H1 (cell line): ENCODE data around the gene CCDC91. TPM values are rescaled to one million over a fixed set of nuclear protein-coding genes. Genes with fewer than 3 reads are reported as not detected.

Source experiments
- CTCF ChIA-PET: fragments of 300-600 bp; sonication (Branson Sonifier 250); formaldehyde crosslinking; loops from one replicate; lab custom pipeline; 2021; ENCODE audit not compliant: partially characterized antibody; lab: Charles Lee
- POLR2A ChIA-PET: fragments of 300-600 bp; sonication (Branson Sonifier 250); formaldehyde crosslinking; loops from one replicate; lab custom pipeline; 2021; ENCODE audit warnings: inconsistent platforms; ENCODE audit not compliant: partially characterized antibody; lab: Charles Lee
- DNase-seq, 2 experiments: peaks; one replicate each; pipeline versions ENCODE4 v3.0.0 to v3.0.0-alpha.2; 2010 to 2022; ENCODE audit warnings: low spot score in 2 of 2, low read depth in 1 of 2, mixed read lengths in 1 of 2
- FAIRE-seq: peaks from 2 replicates; lab custom pipeline; 2011; peaks lifted over from hg19 to GRCh38; lab: Jason Lieb, UNC
- H2AFZ ChIP-seq: 2 replicates; pipeline ENCODE4 v1.8.1; 2012; ENCODE audit warnings: low read length, inconsistent platforms
- H2AK5ac ChIP-seq: 2 replicates; pipeline ENCODE4 v1.6.1; 2013; ENCODE audit warnings: low read depth, low read length
- H2BK120ac ChIP-seq: replicated peaks from 2 replicates; pipeline ENCODE3; 2013; ENCODE audit warnings: low read depth, low read length, inconsistent platforms
- H2BK12ac ChIP-seq: 2 replicates; pipeline ENCODE4 v1.6.1; 2013; ENCODE audit warnings: low read depth, low read length
- H2BK15ac ChIP-seq: 2 replicates; pipeline ENCODE4 v1.6.1; 2013; ENCODE audit warnings: low read length
- H2BK20ac ChIP-seq: 2 replicates; pipeline ENCODE4 v1.6.1; 2013; ENCODE audit warnings: low read length
- H2BK5ac ChIP-seq: 2 replicates; pipeline ENCODE4 v1.6.1; 2013; ENCODE audit warnings: low read depth, low read length
- H3K14ac ChIP-seq: 2 replicates; pipeline ENCODE4 v1.6.1; 2013; ENCODE audit warnings: inconsistent platforms; ENCODE audit not compliant: insufficient read length
- H3K18ac ChIP-seq: 2 replicates; pipeline ENCODE4 v1.6.1; 2013; ENCODE audit warnings: low read length; ENCODE audit errors: extremely low read depth
- H3K23ac ChIP-seq: 2 replicates; pipeline ENCODE4 v1.6.1; 2013; ENCODE audit warnings: inconsistent platforms; ENCODE audit not compliant: insufficient read length
- H3K23me2 ChIP-seq: 2 replicates; pipeline ENCODE4 v1.6.1; 2013; ENCODE audit warnings: low read depth, low read length
- H3K27ac ChIP-seq: 2 replicates; pipeline ENCODE4 v1.6.1; 2011; ENCODE audit warnings: low read depth, low read length, inconsistent platforms
- H3K27me3 ChIP-seq, 4 experiments: replicated peaks in 1 of 4; 1 replicate in 1 of 4; 2 replicates in 3 of 4; pipeline versions ENCODE4 v1.6.1 to v1.8.1; 2011 to 2013; ENCODE audit warnings: low read length in 3 of 4, mild to moderate bottlenecking in 3 of 4, inconsistent platforms in 2 of 4, mixed read lengths in 2 of 4, moderate library complexity in 1 of 4; ENCODE audit not compliant: control insufficient read depth in 3 of 4, insufficient read depth in 3 of 4; ENCODE audit errors: extremely low read depth in 1 of 4
- H3K36me3 ChIP-seq, 4 experiments: 2 replicates each; pipeline versions ENCODE4 v1.6.1 to v1.8.1; 2011 to 2013; ENCODE audit warnings: mild to moderate bottlenecking in 4 of 4, low read length in 3 of 4, moderate library complexity in 2 of 4, control low read depth in 1 of 4, inconsistent platforms in 1 of 4; ENCODE audit not compliant: insufficient read depth in 4 of 4, control insufficient read depth in 2 of 4
- H3K4ac ChIP-seq: replicated peaks from 2 replicates; pipeline ENCODE3; 2013; ENCODE audit warnings: low read length, low read depth, mixed read lengths, inconsistent platforms; ENCODE audit not compliant: insufficient read length
- H3K4me1 ChIP-seq, 4 experiments: replicated peaks in 1 of 4; 1 replicate in 1 of 4; 2 replicates in 3 of 4; pipeline versions ENCODE4 v1.6.1 to v1.8.1; 2011 to 2013; ENCODE audit warnings: low read length in 3 of 4, inconsistent platforms in 2 of 4, mixed read lengths in 1 of 4; ENCODE audit not compliant: insufficient read depth in 4 of 4, control insufficient read depth in 3 of 4
- H3K4me2 ChIP-seq, 2 experiments: 2 replicates each; pipeline versions ENCODE4 v1.6.1 to v1.8.1; 2011 to 2013; ENCODE audit warnings: low read depth in 2 of 2, low read length in 2 of 2, control low read depth in 1 of 2, inconsistent platforms in 1 of 2, mild to moderate bottlenecking in 1 of 2; ENCODE audit not compliant: insufficient read depth in 1 of 2
- H3K4me3 ChIP-seq, 4 experiments: fragments of 200-600, 300-600 bp in 1 of 4; sonication (generic), shearing (Covaris generic), sonication (Bioruptor Twin) in 1 of 4; 2 replicates each; pipeline versions ENCODE4 v1.5.1 to v1.8.1; 2011 to 2016; ENCODE audit warnings: low read length in 4 of 4, low read depth in 3 of 4, control low read depth in 2 of 4, inconsistent platforms in 2 of 4, mild to moderate bottlenecking in 2 of 4, mixed read lengths in 1 of 4, moderate library complexity in 1 of 4; ENCODE audit not compliant: insufficient read depth in 2 of 4; ENCODE audit errors: extremely low read depth in 1 of 4
- H3K56ac ChIP-seq: replicated peaks from 2 replicates; pipeline ENCODE3; 2013; ENCODE audit warnings: low read depth, mild to moderate bottlenecking, mixed read lengths, low read length, inconsistent platforms; ENCODE audit not compliant: insufficient read length
- H3K79me1 ChIP-seq: 2 replicates; pipeline ENCODE4 v1.6.1; 2013; ENCODE audit warnings: low read depth, low read length, control low read depth
- H3K79me2 ChIP-seq, 2 experiments: 2 replicates each; pipeline versions ENCODE4 v1.6.1 to v1.8.1; 2012 to 2013; ENCODE audit warnings: low read length in 2 of 2, mild to moderate bottlenecking in 2 of 2, inconsistent platforms in 1 of 2; ENCODE audit not compliant: insufficient read depth in 2 of 2, control insufficient read depth in 1 of 2
- H3K9ac ChIP-seq, 4 experiments: replicated peaks in 1 of 4; 1 replicate in 1 of 4; 2 replicates in 3 of 4; pipeline versions ENCODE4 v1.6.1 to v1.8.1; 2011 to 2013; ENCODE audit warnings: low read depth in 3 of 4, low read length in 3 of 4, control low read depth in 2 of 4, mild to moderate bottlenecking in 2 of 4, moderate library complexity in 2 of 4, inconsistent platforms in 1 of 4; ENCODE audit errors: extremely low read depth in 1 of 4
- H3K9me3 ChIP-seq, 2 experiments: 2 replicates each; pipeline versions ENCODE4 v1.6.1 to v1.8.1; 2012 to 2013; ENCODE audit warnings: mild to moderate bottlenecking in 2 of 2, moderate library complexity in 2 of 2, control low read depth in 1 of 2, inconsistent platforms in 1 of 2, low read depth in 1 of 2, low read length in 1 of 2, mixed read lengths in 1 of 2; ENCODE audit not compliant: insufficient read depth in 2 of 2
- H4K20me1 ChIP-seq, 2 experiments: replicated peaks in 1 of 2; 2 replicates each; pipeline versions ENCODE3 to v1.8.1; 2011 to 2013; ENCODE audit warnings: inconsistent platforms in 2 of 2, low read length in 2 of 2, mild to moderate bottlenecking in 1 of 2; ENCODE audit not compliant: insufficient read depth in 2 of 2, control insufficient read depth in 1 of 2
- H4K5ac ChIP-seq: 2 replicates; pipeline ENCODE4 v1.6.1; 2013; ENCODE audit warnings: low read length, low read depth, mixed read lengths, inconsistent platforms; ENCODE audit not compliant: insufficient read length
- H4K8ac ChIP-seq: 2 replicates; pipeline ENCODE4 v1.8.0; 2013; ENCODE audit warnings: mild to moderate bottlenecking, moderate library complexity, low read length, inconsistent platforms; ENCODE audit not compliant: insufficient read depth; ENCODE audit errors: extremely low read depth
- H4K91ac ChIP-seq: replicated peaks from 2 replicates; pipeline ENCODE3; 2013; ENCODE audit warnings: low read length, mixed read lengths, inconsistent platforms; ENCODE audit not compliant: insufficient read length
- BACH1 ChIP-seq: IDR thresholded peaks from 2 replicates; pipeline ENCODE4 v1.6.1; 2012; ENCODE audit warnings: low read length, improper control_type of control experiment
- CREB1 ChIP-seq: IDR thresholded peaks from 2 replicates; pipeline ENCODE4 v1.6.1; 2012; ENCODE audit warnings: inconsistent platforms
- GTF2F1 ChIP-seq: IDR thresholded peaks from 2 replicates; pipeline ENCODE4 v1.6.1; 2012; ENCODE audit warnings: low read depth, low read length, improper control_type of control experiment, borderline replicate concordance
- NANOG ChIP-seq: IDR thresholded peaks from 2 replicates; pipeline ENCODE4 v1.6.1; 2011; ENCODE audit warnings: low read length, low read depth, mild to moderate bottlenecking, inconsistent platforms; ENCODE audit not compliant: insufficient read depth, poor library complexity, severe bottlenecking
- PHF8 ChIP-seq: fragments of 200-600 bp; sonication (generic); conservative IDR thresholded peaks from 2 replicates; pipeline ENCODE4 v1.7.1; 2012; ENCODE audit warnings: low read depth, mild to moderate bottlenecking, inconsistent platforms, low read length, moderate library complexity
- POLR2AphosphoS5 ChIP-seq: IDR thresholded peaks from 2 replicates; pipeline ENCODE4 v1.6.1; 2011; ENCODE audit warnings: low read depth, low read length
- POU5F1 ChIP-seq: IDR thresholded peaks from 2 replicates; pipeline ENCODE4 v1.6.1; 2011; ENCODE audit warnings: low read depth, mild to moderate bottlenecking, low read length, moderate library complexity
- RAD21 ChIP-seq, 2 experiments: IDR thresholded peaks in 1 of 2; conservative IDR thresholded peaks in 1 of 2; 2 replicates each; pipeline ENCODE4 v1.6.1; 2011; ENCODE audit warnings: low read depth in 2 of 2, low read length in 2 of 2, improper control_type of control experiment in 1 of 2, inconsistent platforms in 1 of 2, mild to moderate bottlenecking in 1 of 2, moderate library complexity in 1 of 2
- RBBP5 ChIP-seq: IDR thresholded peaks from 2 replicates; pipeline ENCODE4 v1.7.1; 2012; ENCODE audit warnings: low read depth, mild to moderate bottlenecking, inconsistent platforms, low read length, moderate library complexity, borderline replicate concordance
- RFX5 ChIP-seq: IDR thresholded peaks from 2 replicates; pipeline ENCODE4 v1.6.1; 2011; ENCODE audit warnings: low read depth, low read length, improper control_type of control experiment, borderline replicate concordance
- RXRA ChIP-seq: IDR thresholded peaks from 2 replicates; pipeline ENCODE4 v1.6.1; 2011; ENCODE audit warnings: low read depth, mild to moderate bottlenecking, low read length, moderate library complexity; ENCODE audit not compliant: insufficient read depth
- TAF1 ChIP-seq: IDR thresholded peaks from 2 replicates; pipeline ENCODE4 v1.6.1; 2011; ENCODE audit warnings: mild to moderate bottlenecking, low read depth, low read length
- TCF12 ChIP-seq: IDR thresholded peaks from 2 replicates; pipeline ENCODE4 v1.6.1; 2011; ENCODE audit warnings: low read depth, mild to moderate bottlenecking, low read length
- WGBS, 2 experiments: shearing (Covaris generic) in 1 of 2; methylation state at CpG; one replicate each; pipeline versions ENCODE4 v1.1.6 to v1.1.7; 2013 to 2015; ENCODE audit warnings: low lambda C conversion rate in 2 of 2, mixed read lengths in 2 of 2, inconsistent platforms in 1 of 2, low coverage in 1 of 2, missing lambda C conversion rate in 1 of 2; ENCODE audit not compliant: insufficient replicate concordance in 2 of 2, insufficient coverage in 1 of 2, insufficient read length in 1 of 2; ENCODE audit errors: extremely low coverage in 1 of 2, missing lambda C conversion rate in 1 of 2; 5-methylcytosine and 5-hydroxymethylcytosine counted together
- polyA plus RNA-seq, 7 experiments: library from polyadenylated mRNA; depleted of rRNA in 3 of 7; stranded (reverse) in 5 of 7; unstranded in 2 of 7; fragments of >200 nt in 5 of 7; fragments of 200-250 nt in 2 of 7; gene quantifications; 1 replicate in 5 of 7; 2 replicates in 1 of 7; 4 replicates in 1 of 7; pipeline versions ENCODE4 v1.2.1 to v1.2.3, GENCODE V29; 2011 to 2013; ENCODE audit warnings: missing spikeins in 2 of 7, mixed read lengths in 2 of 7
- total RNA-seq: library from RNA; stranded (reverse); fragmentation: NEBNext Ultra II Directional; extraction: Animal tissue kit (Norgen Biotek cat#: 25700); gene quantifications from 2 replicates; pipeline ENCODE4 v1.2.1, GENCODE V29; 2021

CCDC91 gene
- total and polyA plus RNA-seq, 2 of the 8 experiments (the other 6 are each of a cell fraction or from before 2014, with no cell fraction given), result 8.6 to 23.1 TPM

DNA sequence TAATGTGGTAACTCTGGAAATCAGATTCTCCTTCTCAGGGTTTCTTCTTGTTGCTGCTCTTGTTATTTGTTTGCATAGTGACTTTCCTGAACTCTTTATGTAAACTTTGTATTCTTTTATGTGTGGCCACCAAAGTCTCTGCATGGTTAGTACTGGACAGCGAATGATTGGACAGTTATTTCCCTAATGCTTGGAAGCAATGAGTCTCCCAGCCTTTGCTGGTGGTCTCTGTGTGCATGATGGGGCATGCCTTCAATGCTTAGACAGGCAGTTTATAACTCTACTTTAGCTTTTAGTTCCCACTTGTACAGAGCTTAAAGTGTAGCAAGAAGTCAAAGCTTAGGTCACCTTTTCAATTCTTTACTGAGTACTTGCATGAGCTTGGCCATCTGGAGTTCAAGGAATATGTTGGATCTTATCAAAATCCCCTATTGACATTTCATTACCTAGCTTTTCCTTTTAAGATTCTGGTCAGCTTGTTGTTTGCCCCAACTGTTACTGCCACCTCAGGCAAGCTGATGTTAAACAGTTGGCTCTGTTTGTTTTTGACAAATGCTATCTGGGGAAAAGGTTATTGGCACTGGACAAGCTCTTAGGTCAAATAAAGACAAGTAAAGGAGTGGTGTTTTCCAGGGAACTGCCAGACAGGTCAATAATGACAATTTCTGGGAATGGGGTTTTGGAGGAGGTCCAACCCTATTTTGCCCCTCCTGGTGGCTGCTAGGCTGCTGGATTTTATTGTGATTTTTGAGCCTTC, 12.3 kb downstream of the CCDC91 start:
- Histone ChIP-seq H3K9me3 (peaks cover 12 to 18% of the 10 kb centered on the region in 2 experiments; a peak in 3 of 4 replicates), H2AFZ (no peak overlapping the region), H3K9ac (no peak overlapping the region), H3K79me2 (peaks cover 0 to 64% of the 10 kb centered on the region in 2 experiments; a peak in 2 of 4 replicates), H2BK5ac (no peak overlapping the region), H2BK15ac (no peak overlapping the region), H3K36me3 (peaks cover 0 to 4% (median 0%) of the 10 kb centered on the region in 4 experiments; a peak in 2 of 8 replicates), H3K4me2 (no peak overlapping the region), H4K8ac (no peak overlapping the region), H3K4me1 (no peaks in the 10 kb centered on the region), H4K20me1 (no peaks in the 10 kb centered on the region), H2BK12ac (no peak overlapping the region), H2BK120ac (no peak overlapping the region), H3K4me3 (no peak overlapping the region), H3K79me1 (no peaks in the 10 kb centered on the region; the same call in 1 of the 2 replicates), H3K23me2 (no peaks in the 10 kb centered on the region), H2AK5ac (no peak overlapping the region), H3K23ac (no peak overlapping the region), H4K91ac (no peak overlapping the region), H3K27me3 (no peaks in the 10 kb centered on the region), H3K56ac (no peak overlapping the region), H4K5ac (no peak overlapping the region), H3K14ac (no peak overlapping the region), H3K18ac (no peak overlapping the region), H3K27ac (no peak overlapping the region), H2BK20ac (no peak overlapping the region), H3K4ac (no peak overlapping the region)
- ChIA-PET POLR2A (no interaction called here), CTCF (interaction anchor here (1.5 kb wide), 1 partner anchor 670 kb away, joined by 4 read pairs; no protein-coding TSS in a partner anchor)
- FAIRE-seq (no peak), DNase-seq (no peak)
- 95% methylated on average over 1 of the region's 1 CpG; no CpG with 5 or more reads in 1 of the 2 experiments for WGBS, 2 experiments
- TF ChIP-seq POLR2AphosphoS5, result no peak
- TF ChIP-seq NANOG, result no peak
- no peak for TF ChIP-seq TCF12
- no peak for TF ChIP-seq TAF1
- no peak for TF ChIP-seq PHF8
- TF ChIP-seq RFX5, result no peak
- TF ChIP-seq POU5F1, result no peak
- TF ChIP-seq RAD21 (IDR thresholded peaks at IDR 0.05 in 1 of 2, conservative IDR thresholded peaks at IDR 0.05 in 1 of 2; ENCODE audit: low read depth in 2 of 2, low read length in 2 of 2), result no peak
- no peak for TF ChIP-seq GTF2F1
- no peak for TF ChIP-seq CREB1
- no peak for TF ChIP-seq BACH1
- no peak for TF ChIP-seq RBBP5
- TF ChIP-seq RXRA, result no peak
